Measurements from ENCODE around the gene RHBDD2. TPM values are rescaled to one million over a fixed set of nuclear protein-coding genes. Genes with fewer than 3 reads are reported as not detected.
A peak's percentile ranks its signal among the peaks of the same experiment; 100 is the strongest.

The RHBDD2 gene
- total and polyA plus RNA-seq, 2 experiments from 2014 or later = 28.1 to 62.2 TPM

DNA sequence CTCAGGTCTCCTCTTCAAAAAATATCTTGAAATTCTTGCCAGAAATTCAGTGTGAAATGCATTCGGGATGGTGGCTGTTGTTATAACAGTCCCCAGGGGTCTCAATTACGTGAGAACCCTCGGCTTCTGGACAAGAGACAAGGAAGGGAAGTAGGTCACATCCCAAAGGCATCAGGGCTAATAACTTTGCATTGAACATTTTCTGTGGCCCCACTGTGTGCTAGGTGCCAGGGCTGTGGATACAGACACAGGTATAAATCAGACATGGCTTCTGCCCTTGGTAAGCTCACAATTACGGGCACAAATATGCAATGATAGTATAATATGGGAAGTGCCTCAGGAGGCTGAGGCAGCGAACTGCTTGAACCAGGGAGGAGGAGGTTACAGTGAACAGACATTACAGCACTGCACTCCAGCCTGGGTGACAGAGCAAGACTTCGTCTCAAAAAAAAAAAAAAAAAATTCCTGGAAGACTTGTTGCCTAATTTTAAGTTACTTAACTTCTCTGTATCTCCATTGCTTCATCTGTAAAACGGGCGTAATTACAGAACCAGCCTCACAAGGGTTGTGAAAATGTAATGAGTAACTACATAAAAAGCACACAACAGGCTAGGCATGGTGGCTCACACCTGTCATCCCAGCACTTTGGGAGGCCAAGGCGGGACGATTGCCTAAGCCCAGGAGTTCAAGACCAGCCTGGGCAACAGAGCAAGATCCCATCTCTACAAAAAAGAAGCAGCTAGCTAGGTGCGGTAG, 2.5 kb upstream of the RHBDD2 start:
- in situ Hi-C loops (cut with MboI) = no loop called here

GRCh38 chr7:75878312-75878768, 494 bp upstream of the RHBDD2 start:
- TF ChIP-seq EZH2phosphoT487 (IDR thresholded peaks at IDR 0.05; ENCODE audit: insufficient read depth, low read depth) (no peak), EZH2 (IDR thresholded peaks at IDR 0.05; ENCODE audit: insufficient read depth, poor library complexity, severe bottlenecking) (no peak)
- no peaks in the 10 kb centered on the region for H3K9me2 ChIP-seq (ENCODE audit: insufficient read depth)
- H3F3A ChIP-seq (ENCODE audit: insufficient read depth) = no peaks in the 10 kb centered on the region
- peaks cover 3% of the 10 kb centered on the region; the same call in 1 of the 2 replicates for H3K36me3 ChIP-seq (ENCODE audit: low read depth)
- H4K20me1 ChIP-seq (ENCODE audit: insufficient read depth) = no peaks in the 10 kb centered on the region
- peak overlapping the region; percentile 95 for H2AFZ ChIP-seq
- WGBS, 2 experiments (ENCODE audit: low coverage in 1 of 2, low lambda C conversion rate in 2 of 2, missing lambda C conversion rate in 2 of 2) = 5 to 10% methylated on average over 10 of the region's 10 CpGs
- H3K27ac ChIP-seq = peak overlapping the region; percentile 48
- in situ Hi-C loops (cut with MboI) = no loop called here
- peaks cover 13% of the 10 kb centered on the region for H3K4me1 ChIP-seq (ENCODE audit: insufficient read depth)
- peak overlapping the region; percentile 79 for H3K4me2 ChIP-seq (ENCODE audit: unreplicated experiment)
- no peak for DNase-seq
- H3K79me2 ChIP-seq (ENCODE audit: insufficient read depth) = peaks cover 29% of the 10 kb centered on the region
- peak overlapping the region; percentile 87 for H3K4me3 ChIP-seq
- H3K9ac ChIP-seq = peak overlapping the region; percentile 65
- no peaks in the 10 kb centered on the region for H3K27me3 ChIP-seq (replicated peaks; ENCODE audit: insufficient read depth)
- no peaks in the 10 kb centered on the region for H3K9me3 ChIP-seq (ENCODE audit: low read depth)

More for the DNA sequence above, 2.5 kb upstream of the RHBDD2 start:
- DNase-seq = no peak
- no peaks in the 10 kb centered on the region for H4K20me1 ChIP-seq (ENCODE audit: insufficient read depth)
- WGBS, 2 experiments (ENCODE audit: low coverage in 1 of 2, low lambda C conversion rate in 2 of 2, missing lambda C conversion rate in 2 of 2) = 66 to 68% methylated on average over 11 of the region's 11 CpGs
- no peaks in the 10 kb centered on the region; the same call in 1 of the 2 replicates for H3F3A ChIP-seq (ENCODE audit: insufficient read depth)
- no peak overlapping the region for H3K27ac ChIP-seq
- H3K4me2 ChIP-seq (ENCODE audit: unreplicated experiment) = no peak overlapping the region
- H3K9me3 ChIP-seq (ENCODE audit: low read depth) = no peaks in the 10 kb centered on the region
- no peaks in the 10 kb centered on the region for H3K9me2 ChIP-seq (ENCODE audit: insufficient read depth)
- peaks cover 22% of the 10 kb centered on the region for H3K79me2 ChIP-seq (ENCODE audit: insufficient read depth)
- H3K27me3 ChIP-seq (replicated peaks; ENCODE audit: insufficient read depth) = no peaks in the 10 kb centered on the region
- H3K4me3 ChIP-seq = no peak overlapping the region
- H3K4me1 ChIP-seq (ENCODE audit: insufficient read depth) = peaks cover 19% of the 10 kb centered on the region
- no peak overlapping the region for H3K9ac ChIP-seq
- H3K36me3 ChIP-seq (ENCODE audit: low read depth) = no peaks in the 10 kb centered on the region
- TF ChIP-seq EZH2 (IDR thresholded peaks at IDR 0.05; ENCODE audit: insufficient read depth, poor library complexity, severe bottlenecking) (no peak), EZH2phosphoT487 (IDR thresholded peaks at IDR 0.05; ENCODE audit: insufficient read depth, low read depth) (no peak)
- no peak overlapping the region for H2AFZ ChIP-seq

DNA sequence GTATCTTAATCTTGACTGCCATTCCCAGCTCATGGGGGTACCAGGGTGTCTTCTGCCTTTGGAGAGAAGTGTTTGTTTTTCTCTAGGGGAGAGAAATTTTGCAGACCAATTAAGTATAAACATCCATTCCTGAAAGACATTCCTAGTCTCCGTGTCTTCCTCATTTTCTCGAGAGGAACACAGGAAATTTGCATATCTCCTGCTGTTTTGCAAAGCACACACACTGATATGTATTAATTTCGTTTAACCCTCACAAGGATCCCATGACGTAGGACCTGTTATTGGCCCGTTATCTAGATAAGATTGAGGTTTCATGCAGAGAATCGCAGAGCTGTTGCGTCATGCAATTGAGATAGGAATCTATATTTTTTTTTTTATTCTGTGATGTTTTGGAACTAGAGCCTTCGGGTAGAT, 944 bp downstream of the RHBDD2 start:
- no peaks in the 10 kb centered on the region for H3K9me3 ChIP-seq (ENCODE audit: low read depth)
- H3K79me2 ChIP-seq (ENCODE audit: insufficient read depth) = peaks cover 29% of the 10 kb centered on the region
- H3F3A ChIP-seq (ENCODE audit: insufficient read depth) = no peaks in the 10 kb centered on the region
- peak overlapping the region; percentile 95 for H3K4me2 ChIP-seq (ENCODE audit: unreplicated experiment)
- H3K36me3 ChIP-seq (ENCODE audit: low read depth) = peaks cover 3% of the 10 kb centered on the region; the same call in 1 of the 2 replicates
- peak overlapping the region; percentile 75 for H2AFZ ChIP-seq
- no peaks in the 10 kb centered on the region for H4K20me1 ChIP-seq (ENCODE audit: insufficient read depth)
- H3K27me3 ChIP-seq (replicated peaks; ENCODE audit: insufficient read depth) = no peaks in the 10 kb centered on the region
- H3K9me2 ChIP-seq (ENCODE audit: insufficient read depth) = no peaks in the 10 kb centered on the region
- TF ChIP-seq EZH2 (IDR thresholded peaks at IDR 0.05; ENCODE audit: insufficient read depth, poor library complexity, severe bottlenecking) = no peak
- no peak for TF ChIP-seq EZH2phosphoT487 (IDR thresholded peaks at IDR 0.05; ENCODE audit: insufficient read depth, low read depth)
- in situ Hi-C loops (cut with MboI) = no loop called here
- peak overlapping the region; percentile 83 for H3K9ac ChIP-seq
- WGBS, 2 experiments (ENCODE audit: low coverage in 1 of 2, low lambda C conversion rate in 2 of 2, missing lambda C conversion rate in 2 of 2) = 4 to 7% methylated on average over 8 of the region's 8 CpGs
- 0 out of 2 replicates have a peak overlapping the region, but pooled peaks have one; percentile 7 for H3K27ac ChIP-seq
- DNase-seq = peak; percentile 53
- H3K4me3 ChIP-seq = peak overlapping the region; percentile 87
- H3K4me1 ChIP-seq (ENCODE audit: insufficient read depth) = peaks cover 13% of the 10 kb centered on the region

GRCh38 chr7:75880242-75880641, 1.4 kb downstream of the RHBDD2 start:
- no peak for TF ChIP-seq EZH2phosphoT487 (IDR thresholded peaks at IDR 0.05; ENCODE audit: insufficient read depth, low read depth)
- TF ChIP-seq EZH2 (IDR thresholded peaks at IDR 0.05; ENCODE audit: insufficient read depth, poor library complexity, severe bottlenecking) = no peak

More at GRCh38 chr7:75880242-75880641, 1.4 kb downstream of the RHBDD2 start:
- Histone ChIP-seq H3K4me2 (ENCODE audit: unreplicated experiment) (peak overlapping the region; percentile 95), H3K9me3 (ENCODE audit: low read depth) (no peaks in the 10 kb centered on the region), H3K36me3 (ENCODE audit: low read depth) (peaks cover 3% of the 10 kb centered on the region; the same call in 1 of the 2 replicates), H3K4me3 (peak overlapping the region; percentile 87), H4K20me1 (ENCODE audit: insufficient read depth) (no peaks in the 10 kb centered on the region), H3K79me2 (ENCODE audit: insufficient read depth) (peaks cover 29% of the 10 kb centered on the region), H3K9ac (peak overlapping the region; percentile 83), H3K27ac (no peak overlapping the region), H3K27me3 (replicated peaks; ENCODE audit: insufficient read depth) (no peaks in the 10 kb centered on the region), H3F3A (ENCODE audit: insufficient read depth) (no peaks in the 10 kb centered on the region), H3K9me2 (ENCODE audit: insufficient read depth) (no peaks in the 10 kb centered on the region), H2AFZ (no peak overlapping the region), H3K4me1 (ENCODE audit: insufficient read depth) (peaks cover 13% of the 10 kb centered on the region)
- 86 to 88% methylated on average over 4 of the region's 4 CpGs for WGBS, 2 experiments (ENCODE audit: low coverage in 1 of 2, low lambda C conversion rate in 2 of 2, missing lambda C conversion rate in 2 of 2)
- in situ Hi-C loops (cut with MboI) = no loop called here
- DNase-seq = no peak

Data from GM23248 (cell line).